Colonic mucosa (tissue), 4 donors: ENCODE data around the gene TBC1D16. TPM values are rescaled to one million over a fixed set of nuclear protein-coding genes. Genes with fewer than 3 reads are reported as not detected.

Experiments used
- DNase-seq: peaks from one replicate; pipeline ENCODE4 v3.0.0-alpha.2; 2020
- H3K27ac ChIP-seq: fragments of 200-600 bp; one replicate; pipeline ENCODE4 v1.8.0; 2021
- H3K27me3 ChIP-seq: fragments of 200-600 bp; one replicate; pipeline ENCODE4 v1.8.0; 2021
- H3K36me3 ChIP-seq: fragments of 200-600 bp; one replicate; pipeline ENCODE4 v1.8.0; 2021
- H3K4me1 ChIP-seq: fragments of 200-600 bp; one replicate; pipeline ENCODE4 v1.8.0; 2021; ENCODE audit warnings: mild to moderate bottlenecking
- H3K4me3 ChIP-seq: fragments of 200-600 bp; one replicate; pipeline ENCODE4 v1.8.0; 2021
- H3K9ac ChIP-seq, 2 donors: one replicate each; pipeline ENCODE4 v1.7.0; 2013; ENCODE audit warnings: control low read depth in 2 of 2, low read depth in 2 of 2, low read length in 2 of 2
- H3K9me3 ChIP-seq: fragments of 200-600 bp; one replicate; pipeline ENCODE4 v1.8.0; 2021
- CTCF ChIP-seq: fragments of 200-600 bp; IDR thresholded peaks from one replicate; pipeline ENCODE4 v1.8.0; 2022; ENCODE audit warnings: antibody characterized with exemption, mild to moderate bottlenecking
- intact Hi-C: fragments of 100-400 bp; cut with DNase I; formaldehyde crosslinking; loops from one replicate; pipeline ENCODE4 v1.14.1; 2022
- total RNA-seq, 2 donors: library from RNA; stranded (reverse); fragmentation: NEBNext Ultra II Directional in 1 of 2; extraction: Animal tissue kit (Norgen Biotek cat#: 25700) in 1 of 2; gene quantifications; one replicate each; pipeline ENCODE4 v1.2.1, GENCODE V29; 2021
- donor health status: healthy.
- donor health status: DM: no; HTN: no; CAD: no.
- donor health status: DM: no; HTN: no; CAD: no.

The TBC1D16 gene
- total RNA-seq, 2 donors from 2014 or later = 14.4 to 19.8 TPM

DNA sequence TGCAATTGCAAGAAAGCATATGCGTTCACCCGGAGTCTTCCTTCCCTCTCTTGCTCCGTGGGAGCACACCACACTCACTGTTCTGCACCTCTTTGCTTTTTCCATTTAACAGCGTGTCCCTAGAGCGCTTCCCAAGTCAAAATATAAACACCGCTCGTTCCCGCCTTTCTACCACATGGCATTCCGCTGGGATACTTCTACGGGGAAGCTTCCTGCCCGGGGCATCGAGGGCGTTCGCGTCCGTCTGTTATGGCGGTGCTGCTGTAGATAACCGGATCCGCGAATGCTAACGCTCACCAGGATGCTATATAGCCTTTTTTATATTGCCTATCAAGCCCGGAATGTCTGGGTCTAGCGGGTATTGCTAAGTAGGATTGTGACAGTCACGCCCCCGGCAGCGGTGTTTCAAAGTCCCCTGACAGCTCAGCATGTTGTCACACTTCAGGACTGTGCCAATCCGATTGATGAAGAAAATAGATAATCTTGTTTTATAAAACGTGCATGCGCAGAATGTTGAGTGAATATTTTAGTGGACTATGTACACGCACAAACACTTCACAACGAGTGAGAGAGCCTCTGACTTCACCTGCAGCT lies 31.8 kb upstream of the TBC1D16 start:
- Histone ChIP-seq H3K9me3 (no peaks in the 10 kb centered on the region), H3K4me3 (no peak overlapping the region), H3K27ac (no peak overlapping the region), H3K4me1 (no peaks in the 10 kb centered on the region), H3K9ac (no peak overlapping the region), H3K27me3 (no peaks in the 10 kb centered on the region), H3K36me3 (no peaks in the 10 kb centered on the region)
- intact Hi-C loops = no loop called here
- DNase-seq = no peak
- no peak for TF ChIP-seq CTCF

DNA sequence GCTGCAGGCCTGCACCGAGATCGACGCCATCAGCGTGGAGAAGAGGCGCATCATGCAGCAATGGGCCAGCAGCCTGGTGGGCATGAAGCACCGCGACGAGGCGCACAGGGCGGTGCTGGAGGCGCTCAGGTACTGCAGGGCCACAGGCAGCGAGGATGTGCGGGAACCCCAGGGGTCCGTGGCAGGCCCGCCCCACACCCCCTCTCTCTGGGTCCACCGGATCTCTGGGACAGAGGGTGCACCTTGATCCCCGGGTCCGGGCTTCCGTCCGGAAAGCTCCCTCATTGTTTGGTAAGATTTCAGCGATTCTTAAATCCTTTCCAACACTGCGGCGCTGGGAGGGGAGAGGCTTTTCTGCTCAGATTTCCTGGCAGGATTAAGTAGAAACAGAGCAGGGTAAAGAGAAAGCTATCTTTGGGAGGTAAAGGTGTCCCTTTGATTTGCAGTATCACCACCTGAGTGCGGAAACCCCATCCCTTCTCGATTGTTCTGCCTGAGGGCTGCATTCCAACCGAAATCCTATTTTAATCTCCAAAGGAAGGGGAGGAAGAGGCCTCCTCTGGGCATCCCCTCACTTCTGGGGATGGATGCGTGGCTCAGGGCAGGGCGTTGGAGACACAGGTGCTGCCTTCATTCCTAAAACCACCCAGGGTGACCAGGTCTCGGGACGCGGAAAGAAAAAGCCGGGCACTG lies 30.0 kb upstream of the TBC1D16 start:
- no peak for TF ChIP-seq CTCF
- Histone ChIP-seq H3K4me3 (no peak overlapping the region), H3K27ac (no peak overlapping the region), H3K36me3 (no peaks in the 10 kb centered on the region), H3K4me1 (no peaks in the 10 kb centered on the region), H3K9me3 (no peaks in the 10 kb centered on the region), H3K9ac (no peak overlapping the region), H3K27me3 (no peaks in the 10 kb centered on the region)
- DNase-seq = no peak
- intact Hi-C loops = no loop called here

DNA sequence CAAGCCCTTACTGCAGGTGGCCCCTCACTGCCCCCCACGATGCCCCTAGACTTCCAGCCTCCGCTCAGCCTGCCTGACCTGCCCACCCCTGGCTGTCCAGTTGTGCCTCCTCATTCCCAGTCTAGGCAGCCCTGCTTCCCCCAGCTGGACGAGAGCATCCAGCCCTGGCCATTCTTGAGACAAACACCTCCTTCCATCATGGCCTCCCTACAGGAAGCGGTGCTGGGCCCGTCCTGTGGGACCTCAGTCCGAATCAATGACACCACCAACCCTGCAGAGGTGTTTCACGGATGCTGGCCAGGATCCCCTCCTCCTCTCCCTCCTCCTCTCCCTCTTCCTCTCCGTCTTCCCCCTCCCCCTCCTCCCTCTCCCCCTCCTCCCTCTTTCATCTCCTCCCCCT lies 29.0 kb upstream of the TBC1D16 start:
- H3K4me3 ChIP-seq = no peak overlapping the region
- H3K36me3 ChIP-seq = no peaks in the 10 kb centered on the region
- H3K9me3 ChIP-seq = no peaks in the 10 kb centered on the region
- no peaks in the 10 kb centered on the region for H3K27me3 ChIP-seq
- no peak for TF ChIP-seq CTCF
- H3K9ac ChIP-seq = no peak overlapping the region
- no peak for DNase-seq
- no peak overlapping the region for H3K27ac ChIP-seq
- H3K4me1 ChIP-seq = no peaks in the 10 kb centered on the region
- intact Hi-C loops = no loop called here

DNA sequence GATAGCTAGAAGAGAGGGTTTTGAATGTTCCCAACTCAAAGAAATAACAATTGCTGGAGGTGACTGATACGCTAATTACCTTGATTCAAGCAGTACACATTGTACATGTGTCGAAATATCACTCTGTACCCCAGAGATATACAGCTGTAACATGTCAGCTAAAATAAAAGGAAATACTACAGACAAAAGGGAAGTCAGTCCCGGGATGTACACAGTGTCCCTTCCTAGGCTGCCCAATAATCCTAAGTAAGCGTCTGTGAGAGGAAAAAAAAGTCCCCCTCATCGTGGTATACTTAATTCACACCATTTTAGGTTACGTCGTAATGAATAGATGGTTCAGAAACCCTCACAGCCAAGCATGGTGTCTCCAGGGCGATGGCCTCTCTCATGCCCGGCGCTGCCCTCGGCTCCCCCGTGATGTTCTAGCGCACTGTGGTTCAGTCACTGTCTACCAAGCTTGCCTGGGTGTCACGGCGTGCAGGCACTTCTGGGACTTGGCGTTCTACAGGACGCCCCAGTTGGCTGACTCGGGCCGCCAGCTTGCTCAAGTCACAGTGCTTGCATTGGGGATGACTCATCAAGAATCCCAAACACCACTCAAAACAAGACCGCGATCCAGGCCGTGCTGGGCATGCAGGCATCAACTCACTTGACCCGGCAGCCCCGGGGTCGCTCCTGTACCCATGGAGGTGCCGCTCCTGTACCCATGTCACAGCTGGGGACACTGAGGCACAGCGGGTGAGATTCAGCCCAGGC lies 28.3 kb upstream of the TBC1D16 start:
- intact Hi-C loops = no loop called here
- peak; percentile 49 for DNase-seq
- Histone ChIP-seq H3K27me3 (no peaks in the 10 kb centered on the region), H3K4me3 (no peak overlapping the region), H3K27ac (no peak overlapping the region), H3K36me3 (no peaks in the 10 kb centered on the region), H3K9me3 (no peaks in the 10 kb centered on the region), H3K9ac (no peak overlapping the region), H3K4me1 (no peaks in the 10 kb centered on the region)
- no peak for TF ChIP-seq CTCF

DNA sequence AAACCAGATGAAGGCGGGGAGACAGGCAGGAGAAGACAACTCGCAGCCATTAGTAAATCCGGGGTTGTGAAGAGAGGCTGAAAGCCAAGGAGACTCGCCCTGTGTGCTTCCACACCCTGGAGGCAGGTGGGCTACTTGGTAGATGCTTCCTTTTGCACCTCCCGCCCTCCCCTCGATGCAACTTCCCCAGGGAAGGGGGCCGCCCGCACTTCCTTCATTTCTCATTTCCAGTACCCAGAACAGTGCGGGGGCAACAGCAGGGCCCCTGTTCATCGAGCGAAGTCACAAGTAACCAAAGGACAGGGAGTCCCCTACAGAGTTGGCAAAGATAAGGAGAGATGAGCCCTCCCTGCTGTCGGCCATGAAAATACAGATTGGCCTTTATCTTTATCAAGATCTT lies 25.7 kb upstream of the TBC1D16 start:
- no peaks in the 10 kb centered on the region for H3K4me1 ChIP-seq
- H3K36me3 ChIP-seq = no peaks in the 10 kb centered on the region
- no peaks in the 10 kb centered on the region for H3K9me3 ChIP-seq
- no peak for TF ChIP-seq CTCF
- H3K4me3 ChIP-seq = no peak overlapping the region
- no peak overlapping the region for H3K27ac ChIP-seq
- intact Hi-C loops = no loop called here
- no peaks in the 10 kb centered on the region for H3K27me3 ChIP-seq
- no peak overlapping the region for H3K9ac ChIP-seq
- no peak for DNase-seq
